Right forelimb (tissue), 1 donor: ENCODE data around the gene ATF5.

Experiments used
- DNase-seq: peaks from one replicate; pipeline ENCODE4 v3.0.0-alpha.2; 2018

Gene ATF5

DNA sequence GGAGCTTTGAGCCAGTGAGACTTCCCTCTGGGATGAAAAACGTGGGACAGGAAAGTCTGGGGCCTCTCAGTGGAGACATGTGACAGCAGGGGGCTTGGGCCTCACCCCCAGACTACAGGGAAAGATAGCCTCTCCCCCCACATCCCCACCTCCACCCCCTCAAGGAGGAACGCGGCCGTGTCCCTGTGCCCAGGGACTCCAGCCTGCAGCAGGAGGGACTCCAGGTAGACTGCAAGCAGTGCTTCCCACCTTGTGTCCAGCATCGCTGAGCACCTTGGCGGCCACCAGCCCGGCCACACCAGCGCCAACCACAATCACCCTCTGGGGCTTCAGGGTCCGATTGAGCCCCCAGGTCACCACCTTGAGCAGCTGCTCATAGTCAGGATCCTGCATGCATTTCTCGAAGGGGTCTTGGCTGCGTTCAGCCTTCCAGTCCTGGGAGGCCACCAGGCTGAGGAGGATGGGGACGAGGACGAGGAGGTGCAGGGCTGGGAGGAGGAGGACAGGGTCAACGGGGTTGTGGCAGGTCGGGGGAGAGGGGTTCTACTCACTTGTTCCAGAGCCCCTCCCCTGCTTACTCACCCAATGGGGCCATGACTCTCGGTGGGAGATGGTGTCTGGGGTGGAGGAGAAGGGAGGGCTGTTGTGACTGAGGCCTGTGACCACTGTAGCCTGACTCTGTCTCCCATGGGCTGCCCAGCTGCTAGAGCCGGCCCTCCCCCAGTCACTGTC, 33.3 kb upstream of the ATF5 start:
- no peak for DNase-seq

GRCh38 chr19:49896863-49897621, 32.0 kb upstream of the ATF5 start, which contains the start of gene IL4I1:
Gene IL4I1 (minus strand): TSS chr19:49896887. CDS start chr19:49896160, 727 bp downstream.
- no peak for DNase-seq

DNA sequence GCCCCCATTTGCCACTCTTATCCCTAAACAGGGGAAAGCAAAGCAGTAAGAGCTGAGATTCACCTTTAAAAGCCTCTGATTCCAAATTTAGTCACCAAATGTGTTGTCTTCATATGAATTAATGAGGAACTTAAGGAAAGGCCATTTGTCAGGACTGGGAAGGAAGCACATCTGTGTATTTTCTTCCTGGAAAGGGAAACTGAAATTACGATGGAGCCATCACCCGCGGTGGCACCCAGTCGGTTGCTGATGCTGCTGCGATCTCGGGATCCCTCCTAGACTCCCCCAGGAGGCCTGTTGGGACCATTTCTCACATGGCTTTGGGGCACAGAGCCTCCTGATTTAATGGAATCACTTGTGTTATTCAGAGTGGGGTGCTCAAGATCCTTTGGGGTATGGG, 24.9 kb upstream of the ATF5 start:
- DNase-seq, result no peak

GRCh38 chr19:49906879-49907564, 22.0 kb upstream of the ATF5 start:
- no peak for DNase-seq

GRCh38 chr19:49907745-49908446, 21.1 kb upstream of the ATF5 start:
- no peak for DNase-seq

GRCh38 chr19:49908480-49909420, 20.3 kb upstream of the ATF5 start:
- DNase-seq, result no peak

DNA sequence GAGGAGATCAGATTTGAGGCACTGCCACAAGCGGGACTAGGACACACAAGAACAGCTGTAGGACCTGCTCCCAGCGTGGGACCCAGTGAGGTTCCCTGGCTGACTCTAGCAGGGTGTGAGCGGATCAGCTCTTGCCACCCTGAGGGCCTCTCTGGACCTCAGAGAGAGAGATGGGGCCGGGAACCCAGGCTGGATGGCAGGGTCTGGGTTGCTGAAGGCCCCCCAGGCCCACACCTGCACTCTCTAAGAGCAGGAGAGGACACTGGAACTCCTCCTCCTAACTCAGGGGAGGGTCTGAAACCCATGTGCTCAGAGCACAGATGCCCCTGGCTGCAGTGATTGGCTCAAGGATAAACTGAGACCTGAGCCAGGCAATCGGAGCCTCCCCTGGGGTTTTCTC, 18.8 kb upstream of the ATF5 start:
- DNase-seq, result no peak

GRCh38 chr19:49911381-49912145, 17.4 kb upstream of the ATF5 start:
- no peak for DNase-seq

GRCh38 chr19:49912965-49913685, 15.9 kb upstream of the ATF5 start:
- no peak for DNase-seq

DNA sequence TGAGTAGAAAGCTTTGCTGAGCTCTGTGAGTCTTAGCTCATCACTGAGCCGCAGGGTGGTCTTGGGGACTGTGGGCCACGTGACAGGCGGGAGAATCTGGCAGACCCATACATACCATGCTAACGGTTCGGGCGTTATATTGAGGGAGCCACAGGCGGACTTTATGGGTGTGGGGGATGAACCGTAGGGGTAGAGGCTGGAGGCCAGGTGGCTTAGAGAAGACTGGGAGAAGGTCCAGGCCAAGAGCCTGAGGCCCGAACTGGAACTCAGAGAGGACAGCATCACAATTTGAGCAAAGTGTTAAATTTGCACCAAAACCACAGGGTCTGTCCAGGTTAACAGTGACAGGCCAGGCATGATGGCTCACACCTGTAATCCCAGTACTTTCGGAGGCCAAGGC, 15.3 kb upstream of the ATF5 start:
- no peak for DNase-seq

DNA sequence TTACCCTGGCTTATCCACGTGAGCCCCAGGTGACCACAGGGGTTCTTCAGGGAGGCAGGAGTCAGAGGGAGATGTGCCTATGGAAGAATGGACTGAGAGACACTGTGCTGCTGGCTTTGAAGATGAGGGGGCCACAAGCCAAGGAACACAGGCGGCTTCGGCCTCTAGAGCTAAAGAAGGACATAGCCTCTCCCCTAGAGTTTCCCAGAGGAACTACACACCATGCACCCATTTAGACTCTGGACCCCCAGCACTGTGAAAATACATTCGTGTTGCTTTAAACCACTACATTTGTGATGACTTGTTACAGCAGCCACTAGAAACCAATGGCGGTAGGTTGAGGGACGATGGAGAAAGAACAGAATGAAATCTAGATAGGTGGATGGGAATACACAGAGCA, 13.7 kb upstream of the ATF5 start:
- no peak for DNase-seq

DNA sequence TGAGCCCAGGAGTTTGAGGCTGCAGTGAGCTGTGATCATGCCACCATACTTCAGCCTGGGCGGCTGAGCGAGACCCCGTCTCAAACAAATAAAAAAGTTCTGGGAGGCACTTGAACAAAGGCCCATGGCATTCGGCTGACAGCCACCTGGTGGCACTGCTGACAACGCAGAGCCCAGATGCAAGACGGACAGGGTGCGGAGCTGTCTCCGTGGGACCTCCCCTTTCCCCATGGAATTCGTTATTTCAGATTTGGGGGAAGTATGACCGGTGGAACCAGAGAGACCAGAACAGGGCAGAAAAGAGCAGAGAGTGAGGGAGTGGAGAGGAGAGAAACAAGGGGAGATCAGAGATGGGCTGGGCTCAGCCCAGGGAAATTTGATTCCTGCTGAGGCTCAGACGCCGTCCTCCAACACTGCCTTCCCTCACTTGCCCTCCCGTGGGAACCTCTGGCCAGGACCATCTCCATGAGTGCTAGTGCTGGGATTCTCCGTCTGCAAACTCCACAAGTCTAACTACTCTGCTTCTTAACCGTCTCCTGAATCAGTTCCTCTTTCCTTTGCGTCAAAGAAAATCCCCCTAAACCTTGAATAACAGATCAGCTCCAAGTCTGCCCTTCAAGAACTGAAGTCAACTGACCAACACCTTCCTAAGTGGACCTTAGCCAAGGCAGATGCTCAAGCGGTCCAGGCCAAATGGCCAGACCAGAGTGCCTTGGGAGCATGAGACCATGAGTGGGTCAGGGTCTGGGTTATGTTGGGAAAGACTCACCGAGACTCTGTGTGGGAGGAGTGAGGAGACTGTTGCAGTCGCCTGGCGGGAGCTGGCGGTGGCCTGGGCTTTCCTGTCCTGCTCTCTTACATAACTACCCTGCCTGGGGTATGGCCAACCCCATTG, 11.9 kb upstream of the ATF5 start:
- no peak for DNase-seq

- DNase-seq, result no peak
Observed at GRCh38 chr19:49918089-49918488, 10.9 kb upstream of the ATF5 start.

DNA sequence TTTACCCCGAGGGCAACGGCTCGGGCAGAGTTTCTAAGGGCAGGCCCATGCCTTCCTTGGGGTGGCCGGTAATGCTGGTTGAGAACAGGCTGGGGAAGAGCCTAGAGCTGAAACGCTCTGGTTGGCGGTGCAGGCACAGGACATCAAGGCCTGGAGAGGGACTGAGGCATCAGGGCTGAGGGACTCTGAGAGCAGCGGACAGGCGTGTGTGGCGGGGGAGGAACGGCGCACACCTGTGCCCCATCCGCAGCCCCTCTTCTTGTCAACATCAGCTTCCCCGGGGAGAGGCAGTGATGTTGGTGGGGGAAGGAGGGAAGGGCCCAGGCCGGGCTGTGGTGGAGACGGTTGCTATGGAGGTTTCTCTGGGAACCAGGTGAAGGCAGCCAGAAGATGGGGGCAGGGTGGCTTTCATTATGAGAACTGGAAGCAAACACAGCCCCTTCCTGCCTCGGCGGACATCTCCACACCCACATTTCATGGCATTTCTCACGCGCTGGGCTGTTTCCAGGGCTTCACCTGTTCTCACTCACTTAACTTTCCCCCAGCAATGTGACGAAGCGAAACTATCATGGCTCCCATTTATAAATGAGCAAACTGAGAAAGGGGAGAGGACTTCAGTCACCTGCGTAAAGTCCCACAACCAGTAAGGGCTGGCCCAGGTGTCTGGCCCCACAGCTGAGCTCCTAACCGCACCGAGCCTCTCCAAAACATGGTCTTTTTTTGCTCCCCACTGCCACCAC, 8.2 kb upstream of the ATF5 start:
- DNase-seq, result no peak

DNA sequence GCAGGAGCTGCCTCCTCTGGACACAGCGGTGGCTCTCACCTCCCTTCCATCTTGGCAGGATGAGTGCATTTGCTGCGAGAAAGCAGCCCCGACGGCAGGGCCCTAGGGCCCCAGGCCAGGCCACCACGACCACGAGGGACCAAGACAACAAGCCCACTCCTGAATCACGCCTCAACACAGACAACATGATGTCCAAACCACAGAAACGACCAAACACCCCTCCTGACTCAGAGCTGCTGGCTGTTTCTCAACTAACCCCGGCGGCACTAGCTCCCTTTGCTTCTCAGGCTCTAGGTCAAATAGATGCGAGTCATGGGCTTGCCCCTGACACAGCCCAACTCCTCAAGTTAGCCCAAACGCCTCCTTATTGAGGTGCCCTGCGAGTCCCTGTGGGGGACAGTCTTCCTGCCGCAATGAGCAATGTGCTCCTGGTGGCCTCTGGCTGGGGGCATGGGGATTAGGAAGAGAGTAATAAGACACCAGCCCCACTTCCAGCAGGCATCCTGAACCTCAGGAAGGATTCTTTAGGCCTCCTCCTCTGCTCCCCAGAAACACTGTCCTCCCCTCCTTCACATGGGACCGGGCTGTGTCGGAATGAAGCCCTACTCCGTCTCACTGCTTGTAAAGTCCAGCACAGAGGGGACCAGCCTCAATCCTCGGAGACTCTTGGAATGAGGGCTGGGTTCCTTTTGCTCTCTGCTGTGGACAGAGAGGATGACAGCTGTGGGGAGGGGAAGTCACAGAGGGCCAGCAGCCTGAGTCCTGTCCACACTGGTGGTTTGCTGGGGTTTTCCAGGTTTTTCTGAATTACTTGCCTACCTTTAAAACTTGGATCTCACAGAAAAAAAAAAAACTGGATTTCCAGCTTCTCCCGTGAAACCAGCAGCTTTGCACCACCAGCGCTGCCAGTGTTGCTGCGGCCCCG, 6.9 kb upstream of the ATF5 start:
- DNase-seq, result no peak

GRCh38 chr19:49923055-49924003, 5.7 kb upstream of the ATF5 start:
- no peak for DNase-seq
